IMR-90 (cell line): ENCODE results near the gene TCP1. TPM values are rescaled to one million over a fixed set of nuclear protein-coding genes. Genes with fewer than 3 reads are reported as not detected.

ENCODE experiments used
- ATAC-seq: fragments of 200-7000 bp; cut with Tn5 transposase; 2 replicates; pipeline ENCODE4 v1.9.1; 2020; ENCODE audit warnings: low read depth, mild to moderate bottlenecking, moderate library complexity
- BruUV-seq: library from RNA; stranded (reverse); fragments of 400-500 nt; replicated peaks from 2 replicates; lab custom pipeline; 2021; lab: Mats Ljungman, UMichigan
- CTCF ChIA-PET: fragments of 300-600 bp; formaldehyde crosslinking; extraction: SDS; loops from one replicate; lab custom pipeline; 2021; ENCODE audit warnings: antibody characterized with exemption; lab: Yijun Ruan, JAX
- POLR2A ChIA-PET: fragments of 300-600 bp; sonication (Branson Sonifier 250); formaldehyde crosslinking; loops from one replicate; lab custom pipeline; 2022; ENCODE audit warnings: antibody characterized with exemption; ENCODE audit not compliant: unreplicated experiment; lab: Charles Lee
- DNase-seq: peaks from one replicate; pipeline ENCODE4 v3.0.0; 2013
- H2AFZ ChIP-seq: replicated peaks from 2 replicates; pipeline ENCODE3; 2013; ENCODE audit warnings: low read length, mild to moderate bottlenecking; ENCODE audit not compliant: poor library complexity
- H2AK5ac ChIP-seq: 2 replicates; pipeline ENCODE4 v1.6.1; 2013; ENCODE audit warnings: low read depth, low read length, inconsistent platforms
- H2AK9ac ChIP-seq: replicated peaks from 2 replicates; pipeline ENCODE3; 2013; ENCODE audit warnings: mild to moderate bottlenecking, low read depth, low read length, moderate library complexity; ENCODE audit not compliant: poor library complexity
- H2BK120ac ChIP-seq: 2 replicates; pipeline ENCODE4 v1.6.1; 2013; ENCODE audit warnings: low read depth, low read length, inconsistent platforms
- H2BK15ac ChIP-seq: 3 replicates; pipeline ENCODE4 v1.6.1; 2013; ENCODE audit warnings: low read depth, low read length, inconsistent platforms
- H2BK20ac ChIP-seq: 2 replicates; pipeline ENCODE4 v1.6.1; 2013; ENCODE audit warnings: low read depth, mild to moderate bottlenecking, inconsistent platforms, low read length, moderate library complexity
- H2BK5ac ChIP-seq: 2 replicates; pipeline ENCODE4 v1.6.1; 2013; ENCODE audit warnings: mild to moderate bottlenecking, low read depth, low read length, inconsistent platforms; ENCODE audit not compliant: poor library complexity, severe bottlenecking
- H3K14ac ChIP-seq: replicated peaks from 2 replicates; pipeline ENCODE4 v1.6.1; 2013; ENCODE audit warnings: low read depth, low read length, inconsistent platforms
- H3K18ac ChIP-seq: 2 replicates; pipeline ENCODE4 v1.6.1; 2013; ENCODE audit warnings: low read depth, low read length, control low read depth
- H3K23ac ChIP-seq: 2 replicates; pipeline ENCODE4 v1.6.1; 2013; ENCODE audit warnings: low read depth, low read length, inconsistent platforms
- H3K27ac ChIP-seq: 2 replicates; pipeline ENCODE4 v1.5.1; 2013; ENCODE audit warnings: mild to moderate bottlenecking, control low read depth, low read length; ENCODE audit not compliant: insufficient read depth
- H3K27me3 ChIP-seq: 2 replicates; pipeline ENCODE4 v1.6.1; 2013; ENCODE audit warnings: low read length; ENCODE audit not compliant: control insufficient read depth, insufficient read depth
- H3K36me3 ChIP-seq: 2 replicates; pipeline ENCODE4 v1.6.1; 2013; ENCODE audit warnings: low read length, mixed read lengths; ENCODE audit not compliant: control insufficient read depth, insufficient read depth
- H3K4ac ChIP-seq: 2 replicates; pipeline ENCODE4 v1.6.1; 2013; ENCODE audit warnings: low read depth, low read length, inconsistent platforms
- H3K4me1 ChIP-seq: 2 replicates; pipeline ENCODE4 v1.6.1; 2013; ENCODE audit warnings: low read length, mixed read lengths; ENCODE audit not compliant: control insufficient read depth, insufficient read depth
- H3K4me2 ChIP-seq: 2 replicates; pipeline ENCODE4 v1.6.1; 2013; ENCODE audit warnings: low read depth, mild to moderate bottlenecking, control low read depth, low read length, moderate library complexity
- H3K4me3 ChIP-seq: 2 replicates; pipeline ENCODE4 v1.5.1; 2013; ENCODE audit warnings: low read depth, mild to moderate bottlenecking, control low read depth, low read length, moderate library complexity; ENCODE audit not compliant: insufficient read depth
- H3K56ac ChIP-seq: 2 replicates; pipeline ENCODE4 v1.6.1; 2013; ENCODE audit warnings: low read length, inconsistent platforms; ENCODE audit not compliant: insufficient read depth; ENCODE audit errors: extremely low read depth
- H3K79me1 ChIP-seq, 2 experiments: 2 replicates each; pipeline ENCODE4 v1.6.1; 2013; ENCODE audit warnings: low read length in 2 of 2, inconsistent platforms in 1 of 2, low read depth in 1 of 2
- H3K9ac ChIP-seq: 2 replicates; pipeline ENCODE4 v1.6.1; 2013; ENCODE audit warnings: low read depth, low read length, control low read depth
- H3K9me1 ChIP-seq: 2 replicates; pipeline ENCODE4 v1.6.1; 2013; ENCODE audit warnings: low read length, inconsistent platforms; ENCODE audit not compliant: insufficient read depth
- H3K9me3 ChIP-seq: 2 replicates; pipeline ENCODE4 v1.6.1; 2013; ENCODE audit warnings: low read length; ENCODE audit not compliant: control insufficient read depth, insufficient read depth
- H4K20me1 ChIP-seq: 2 replicates; pipeline ENCODE4 v1.6.1; 2013; ENCODE audit warnings: low read length, inconsistent platforms; ENCODE audit not compliant: insufficient read depth
- H4K5ac ChIP-seq: 2 replicates; pipeline ENCODE4 v1.6.1; 2013; ENCODE audit warnings: mild to moderate bottlenecking, low read depth, low read length, control low read depth
- H4K8ac ChIP-seq, 2 experiments: 2 replicates each; pipeline ENCODE4 v1.6.1; 2013; ENCODE audit warnings: low read depth in 2 of 2, low read length in 2 of 2, control low read depth in 1 of 2, inconsistent platforms in 1 of 2
- H4K91ac ChIP-seq: 2 replicates; pipeline ENCODE4 v1.6.1; 2013; ENCODE audit warnings: low read depth, low read length, inconsistent platforms; ENCODE audit not compliant: insufficient read depth
- CEBPB ChIP-seq: IDR thresholded peaks from 2 replicates; pipeline ENCODE4 v1.6.1; 2012; ENCODE audit warnings: low read depth, low read length, improper control_type of control experiment
- CHD1 ChIP-seq: IDR thresholded peaks from 2 replicates; pipeline ENCODE4 v1.6.1; 2012; ENCODE audit warnings: low read depth, low read length, improper control_type of control experiment
- FOS ChIP-seq: fragments of 150-350 bp; IDR thresholded peaks from 2 replicates; pipeline ENCODE4 v1.6.1; 2016; ENCODE audit warnings: low read depth, low read length
- MAZ ChIP-seq: IDR thresholded peaks from 2 replicates; pipeline ENCODE4 v1.6.1; 2012; ENCODE audit warnings: low read depth, mild to moderate bottlenecking, low read length, improper control_type of control experiment, moderate library complexity, borderline replicate concordance
- MXI1 ChIP-seq: IDR thresholded peaks from 2 replicates; pipeline ENCODE4 v1.6.1; 2012; ENCODE audit warnings: low read depth, mild to moderate bottlenecking, low read length, moderate library complexity, borderline replicate concordance
- POLR2A ChIP-seq: IDR thresholded peaks from 2 replicates; pipeline ENCODE4 v1.6.1; 2012; ENCODE audit warnings: mild to moderate bottlenecking, low read depth, low read length
- RAD21 ChIP-seq: IDR thresholded peaks from 2 replicates; pipeline ENCODE4 v1.6.1; 2012; ENCODE audit warnings: low read length, improper control_type of control experiment
- USF2 ChIP-seq: fragments of 150-350 bp; IDR thresholded peaks from 2 replicates; pipeline ENCODE4 v1.6.1; 2017; ENCODE audit warnings: mild to moderate bottlenecking, antibody characterized with exemption, low read length, low read depth
- WGBS, 2 experiments: methylation state at CpG; one replicate each; pipeline versions ENCODE4 v1.1.5 to v1.1.7; 2013; ENCODE audit warnings: missing lambda C conversion rate in 2 of 2; ENCODE audit not compliant: insufficient read length in 1 of 2; ENCODE audit errors: extremely low coverage in 2 of 2; 5-methylcytosine and 5-hydroxymethylcytosine counted together
- dilution Hi-C: fragments of 300-500 bp; cut with HindIII; formaldehyde crosslinking; loops from one replicate; pipeline ENCODE4 v1.14.3; 2018; ENCODE audit warnings: low sequenced_read_pairs; ENCODE audit not compliant: unreplicated experiment
- in situ Hi-C: fragments of 300-500 bp; cut with MboI; formaldehyde crosslinking; loops from 3 replicates; pipeline ENCODE4 v1.14.3; 2019; ENCODE audit warnings: low sequenced_read_pairs, inconsistent platforms, mixed read lengths
- intact Hi-C: fragments of 100-400 bp; cut with micrococcal nuclease; formaldehyde crosslinking; loops from 2 replicates; pipeline ENCODE4 v1.10.0; 2022
- polyA plus RNA-seq, 3 experiments: library from polyadenylated mRNA; depleted of rRNA; stranded (reverse); fragments of >200 nt; gene quantifications; 2 replicates each; pipeline ENCODE4 v1.2.3, GENCODE V29; 2012; ENCODE audit warnings: low replicate concordance in 1 of 3
- total RNA-seq: library from RNA; depleted of rRNA; stranded (reverse); fragments of >200 nt; gene quantifications from 2 replicates; pipeline ENCODE4 v1.2.3, GENCODE V29; 2012

TCP1 gene
- total and polyA plus RNA-seq, 2 of the 4 experiments (the other 2 are of a cell fraction), result 119 to 576 TPM

- Histone ChIP-seq H2AK9ac (no peak overlapping the region), H3K9me3 (no peaks in the 10 kb centered on the region), H3K27ac (no peak overlapping the region), H3K4me1 (peaks cover 4% of the 10 kb centered on the region), H3K18ac (no peak overlapping the region), H3K14ac (no peak overlapping the region), H2BK120ac (no peak overlapping the region), H2AFZ (no peak overlapping the region), H2BK20ac (no peak overlapping the region), H2AK5ac (no peak overlapping the region), H2BK5ac (no peak overlapping the region), H3K27me3 (no peaks in the 10 kb centered on the region), H4K8ac (no peak overlapping the region), H3K4me2 (no peak overlapping the region), H3K9me1 (peaks cover 10% of the 10 kb centered on the region), H4K20me1 (peaks cover 16% of the 10 kb centered on the region), H3K36me3 (peaks cover 42% of the 10 kb centered on the region), H4K91ac (no peak overlapping the region), H2BK15ac (no peak overlapping the region), H3K4me3 (no peak overlapping the region), H3K56ac (no peak overlapping the region), H4K5ac (no peak overlapping the region), H3K23ac (no peak overlapping the region), H3K4ac (no peak overlapping the region), H3K9ac (no peak overlapping the region), H3K79me1 (peaks cover 28 to 29% of the 10 kb centered on the region in 2 experiments)
- ChIA-PET CTCF (no interaction called here), POLR2A (interaction anchor here (1.0 kb wide), 1 partner anchor 28 kb away, joined by 3 read pairs; the partner anchor contains the start of gene WTAP)
- ATAC-seq (no peak; the same call in 1 of the 2 replicates), DNase-seq (no peak)
- in situ Hi-C loops, result no loop called here
- dilution Hi-C loops, result no loop called here
- WGBS, 2 experiments, result 79% methylated on average over 3 of the region's 15 CpGs; no CpG with 5 or more reads in 1 of the 2 experiments
- TF ChIP-seq POLR2A (no peak), CHD1 (no peak), CEBPB (no peak), MAZ (no peak), FOS (no peak), MXI1 (no peak), USF2 (no peak), RAD21 (no peak)
- BruUV-seq, result no TSS peak
- intact Hi-C loops, result no loop called here
Observed at GRCh38 chr6:159754959-159755914, 34.2 kb downstream of the TCP1 start.
